ENCODE results near the gene HPSE2.

The HPSE2 gene

DNA sequence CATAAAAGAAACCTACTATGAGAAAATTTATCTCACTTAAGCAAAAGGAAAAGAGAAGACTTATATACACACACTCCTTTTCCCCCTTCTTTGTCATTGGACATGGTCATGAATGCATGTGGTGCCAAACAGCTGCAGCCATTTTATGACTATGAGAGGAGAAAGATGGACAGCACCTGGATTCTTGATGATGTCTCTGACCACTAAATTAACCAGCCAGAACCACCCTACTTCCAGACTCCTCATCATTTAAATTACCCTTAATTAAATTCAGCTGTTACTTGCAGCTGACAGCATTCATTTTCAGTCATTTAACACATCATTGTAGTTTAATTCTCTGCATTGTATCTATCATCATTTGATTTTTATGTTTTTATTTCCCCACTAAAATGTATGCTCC, 409.9 kb downstream of the HPSE2 start:
- Histone ChIP-seq H3K4me3 (ENCODE audit: low read depth in 1 of 2, low read length in 2 of 2) (no peak overlapping the region), H3K9me3 (ENCODE audit: low read length) (no peaks in the 10 kb centered on the region), H3K9ac (ENCODE audit: low read length) (no peak overlapping the region), H3K27ac (ENCODE audit: low read depth, low read length) (no peak overlapping the region), H3K4me1 (ENCODE audit: insufficient read depth, low read length) (no peaks in the 10 kb centered on the region), H3K27me3 (ENCODE audit: control insufficient read depth in 1 of 2, insufficient read depth in 2 of 2, low read length in 2 of 2) (no peaks in the 10 kb centered on the region), H3K36me3 (ENCODE audit: insufficient read depth, low read length) (no peaks in the 10 kb centered on the region)

DNA sequence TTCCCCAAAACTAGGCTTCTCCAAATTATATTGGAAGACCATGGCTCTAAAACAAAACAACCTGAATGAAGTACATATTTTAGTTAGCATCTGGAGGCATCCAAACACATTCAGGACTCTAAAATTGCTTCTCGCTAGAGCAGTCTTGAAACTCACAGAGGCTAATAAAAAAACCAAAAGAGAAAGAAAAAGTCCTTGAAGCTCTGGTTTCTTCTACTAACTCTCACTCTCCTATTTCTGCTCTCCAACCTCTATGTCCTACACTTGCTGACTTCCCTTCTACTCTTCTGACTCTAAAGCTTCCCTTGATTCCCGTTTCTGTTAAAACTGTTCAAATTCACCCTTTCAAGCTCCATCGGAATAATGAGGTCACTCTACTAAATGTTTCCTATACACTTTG, 418.3 kb downstream of the HPSE2 start:
- no peaks in the 10 kb centered on the region for H3K36me3 ChIP-seq (ENCODE audit: insufficient read depth, low read length)
- H3K4me3 ChIP-seq (ENCODE audit: low read depth in 1 of 2, low read length in 2 of 2) = no peak overlapping the region
- no peak overlapping the region for H3K9ac ChIP-seq (ENCODE audit: low read length)
- H3K27me3 ChIP-seq (ENCODE audit: control insufficient read depth in 1 of 2, insufficient read depth in 2 of 2, low read length in 2 of 2) = no peaks in the 10 kb centered on the region
- H3K27ac ChIP-seq (ENCODE audit: low read depth, low read length) = no peak overlapping the region
- no peaks in the 10 kb centered on the region for H3K4me1 ChIP-seq (ENCODE audit: insufficient read depth, low read length)
- H3K9me3 ChIP-seq (ENCODE audit: low read length) = no peaks in the 10 kb centered on the region

- Histone ChIP-seq H3K4me1 (ENCODE audit: insufficient read depth, low read length) (no peaks in the 10 kb centered on the region), H3K4me3 (ENCODE audit: low read depth in 1 of 2, low read length in 2 of 2) (no peak overlapping the region), H3K36me3 (ENCODE audit: insufficient read depth, low read length) (no peaks in the 10 kb centered on the region), H3K9ac (ENCODE audit: low read length) (no peak overlapping the region), H3K9me3 (ENCODE audit: low read length) (no peaks in the 10 kb centered on the region), H3K27me3 (ENCODE audit: control insufficient read depth in 1 of 2, insufficient read depth in 2 of 2, low read length in 2 of 2) (no peaks in the 10 kb centered on the region), H3K27ac (ENCODE audit: low read depth, low read length) (no peak overlapping the region)
Measured at GRCh38 chr10:98815039-98815885, 420.4 kb downstream of the HPSE2 start.

GRCh38 chr10:98814470-98814869, 421.2 kb downstream of the HPSE2 start:
- H3K27ac ChIP-seq (ENCODE audit: low read depth, low read length) = no peak overlapping the region
- H3K27me3 ChIP-seq (ENCODE audit: control insufficient read depth in 1 of 2, insufficient read depth in 2 of 2, low read length in 2 of 2) = no peaks in the 10 kb centered on the region
- no peaks in the 10 kb centered on the region for H3K9me3 ChIP-seq (ENCODE audit: low read length)
- no peak overlapping the region for H3K9ac ChIP-seq (ENCODE audit: low read length)
- no peak overlapping the region for H3K4me3 ChIP-seq (ENCODE audit: low read depth in 1 of 2, low read length in 2 of 2)
- H3K36me3 ChIP-seq (ENCODE audit: insufficient read depth, low read length) = no peaks in the 10 kb centered on the region
- no peaks in the 10 kb centered on the region for H3K4me1 ChIP-seq (ENCODE audit: insufficient read depth, low read length)

DNA sequence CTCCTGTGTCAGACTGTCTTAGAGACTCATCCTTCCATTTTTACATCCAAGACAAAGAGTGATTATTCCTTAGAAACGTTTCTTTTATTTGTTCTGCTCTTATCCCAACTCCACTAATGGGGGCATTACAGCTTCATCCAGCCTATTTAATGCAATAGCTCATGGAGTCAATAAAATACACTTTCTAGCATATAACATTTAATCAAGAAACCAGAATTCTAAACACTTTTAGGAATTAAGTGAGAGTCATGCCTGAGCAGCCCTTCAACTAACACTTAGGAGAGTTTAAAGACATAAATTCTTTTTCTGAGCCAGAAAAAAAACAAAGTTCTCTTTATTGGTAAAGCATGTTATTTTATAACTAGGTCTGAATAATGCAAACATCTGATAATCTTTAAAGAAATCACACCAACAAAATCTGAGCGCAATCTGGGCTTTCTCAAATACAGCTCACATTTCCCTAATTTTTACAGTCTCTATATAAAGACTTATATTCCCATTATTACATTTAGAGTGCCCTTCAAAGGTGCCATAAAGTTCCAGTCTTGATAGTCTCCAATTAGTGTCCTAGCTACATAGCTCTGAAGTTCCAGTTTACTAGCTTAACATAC, 427.3 kb downstream of the HPSE2 start:
- Histone ChIP-seq H3K4me1 (ENCODE audit: insufficient read depth, low read length) (no peaks in the 10 kb centered on the region), H3K9ac (ENCODE audit: low read length) (no peak overlapping the region), H3K27ac (ENCODE audit: low read depth, low read length) (no peak overlapping the region), H3K36me3 (ENCODE audit: insufficient read depth, low read length) (no peaks in the 10 kb centered on the region), H3K4me3 (ENCODE audit: low read depth in 1 of 2, low read length in 2 of 2) (no peak overlapping the region), H3K27me3 (ENCODE audit: control insufficient read depth in 1 of 2, insufficient read depth in 2 of 2, low read length in 2 of 2) (no peaks in the 10 kb centered on the region), H3K9me3 (ENCODE audit: low read length) (no peaks in the 10 kb centered on the region)

GRCh38 chr10:98800263-98800662, 435.4 kb downstream of the HPSE2 start:
- no peaks in the 10 kb centered on the region for H3K9me3 ChIP-seq (ENCODE audit: low read length)
- no peak overlapping the region for H3K9ac ChIP-seq (ENCODE audit: low read length)
- no peaks in the 10 kb centered on the region for H3K36me3 ChIP-seq (ENCODE audit: insufficient read depth, low read length)
- no peaks in the 10 kb centered on the region for H3K4me1 ChIP-seq (ENCODE audit: insufficient read depth, low read length)
- no peak overlapping the region for H3K4me3 ChIP-seq (ENCODE audit: low read depth in 1 of 2, low read length in 2 of 2)
- H3K27ac ChIP-seq (ENCODE audit: low read depth, low read length) = no peak overlapping the region
- H3K27me3 ChIP-seq (ENCODE audit: control insufficient read depth in 1 of 2, insufficient read depth in 2 of 2, low read length in 2 of 2) = no peaks in the 10 kb centered on the region

- no peak overlapping the region for H3K27ac ChIP-seq (ENCODE audit: low read depth, low read length)
- no peaks in the 10 kb centered on the region for H3K27me3 ChIP-seq (ENCODE audit: control insufficient read depth in 1 of 2, insufficient read depth in 2 of 2, low read length in 2 of 2)
- H3K4me1 ChIP-seq (ENCODE audit: insufficient read depth, low read length) = no peaks in the 10 kb centered on the region
- no peak overlapping the region for H3K4me3 ChIP-seq (ENCODE audit: low read depth in 1 of 2, low read length in 2 of 2)
- H3K9me3 ChIP-seq (ENCODE audit: low read length) = no peaks in the 10 kb centered on the region
- no peak overlapping the region for H3K9ac ChIP-seq (ENCODE audit: low read length)
- no peaks in the 10 kb centered on the region for H3K36me3 ChIP-seq (ENCODE audit: insufficient read depth, low read length)
Measured at GRCh38 chr10:98795467-98795866, 440.2 kb downstream of the HPSE2 start.

GRCh38 chr10:98790817-98791216, 444.8 kb downstream of the HPSE2 start:
- no peaks in the 10 kb centered on the region for H3K27me3 ChIP-seq (ENCODE audit: control insufficient read depth in 1 of 2, insufficient read depth in 2 of 2, low read length in 2 of 2)
- no peaks in the 10 kb centered on the region for H3K36me3 ChIP-seq (ENCODE audit: insufficient read depth, low read length)
- no peak overlapping the region for H3K4me3 ChIP-seq (ENCODE audit: low read depth in 1 of 2, low read length in 2 of 2)
- H3K27ac ChIP-seq (ENCODE audit: low read depth, low read length) = no peak overlapping the region
- H3K4me1 ChIP-seq (ENCODE audit: insufficient read depth, low read length) = no peaks in the 10 kb centered on the region
- no peak overlapping the region for H3K9ac ChIP-seq (ENCODE audit: low read length)
- H3K9me3 ChIP-seq (ENCODE audit: low read length) = no peaks in the 10 kb centered on the region

GRCh38 chr10:98778277-98778759, 457.3 kb downstream of the HPSE2 start:
- no peak overlapping the region for H3K27ac ChIP-seq (ENCODE audit: low read depth, low read length)
- H3K36me3 ChIP-seq (ENCODE audit: insufficient read depth, low read length) = no peaks in the 10 kb centered on the region
- no peak overlapping the region for H3K4me3 ChIP-seq (ENCODE audit: low read depth in 1 of 2, low read length in 2 of 2)
- H3K9me3 ChIP-seq (ENCODE audit: low read length) = no peaks in the 10 kb centered on the region
- no peaks in the 10 kb centered on the region for H3K4me1 ChIP-seq (ENCODE audit: insufficient read depth, low read length)
- no peaks in the 10 kb centered on the region for H3K27me3 ChIP-seq (ENCODE audit: control insufficient read depth in 1 of 2, insufficient read depth in 2 of 2, low read length in 2 of 2)
- H3K9ac ChIP-seq (ENCODE audit: low read length) = no peak overlapping the region

GRCh38 chr10:98758463-98758862, 477.2 kb downstream of the HPSE2 start:
- H3K27me3 ChIP-seq (ENCODE audit: control insufficient read depth in 1 of 2, insufficient read depth in 2 of 2, low read length in 2 of 2) = no peaks in the 10 kb centered on the region
- no peak overlapping the region for H3K4me3 ChIP-seq (ENCODE audit: low read depth in 1 of 2, low read length in 2 of 2)
- H3K9ac ChIP-seq (ENCODE audit: low read length) = no peak overlapping the region
- H3K4me1 ChIP-seq (ENCODE audit: insufficient read depth, low read length) = no peaks in the 10 kb centered on the region
- H3K9me3 ChIP-seq (ENCODE audit: low read length) = no peaks in the 10 kb centered on the region
- no peak overlapping the region for H3K27ac ChIP-seq (ENCODE audit: low read depth, low read length)
- H3K36me3 ChIP-seq (ENCODE audit: insufficient read depth, low read length) = no peaks in the 10 kb centered on the region

DNA sequence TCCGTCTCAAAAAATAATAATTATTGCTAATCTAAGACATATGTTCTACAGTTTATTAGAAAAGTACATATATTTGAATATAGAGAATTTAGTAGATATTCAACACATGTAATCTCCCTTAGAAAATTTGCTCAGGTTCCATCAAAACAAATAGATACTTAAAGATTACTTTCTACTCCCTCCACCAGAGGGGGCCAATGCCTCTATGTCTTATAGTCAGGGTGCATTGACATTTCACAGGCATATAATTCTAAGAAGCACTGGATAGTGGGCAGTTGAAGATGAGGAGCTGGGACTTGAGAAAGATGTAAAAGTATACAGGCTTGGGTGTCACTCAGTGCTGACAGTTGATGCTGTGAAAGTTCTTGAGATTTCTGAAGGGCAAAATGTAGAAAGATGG, 487.4 kb downstream of the HPSE2 start:
- H3K4me1 ChIP-seq (ENCODE audit: insufficient read depth, low read length) = no peaks in the 10 kb centered on the region
- H3K4me3 ChIP-seq (ENCODE audit: low read depth in 1 of 2, low read length in 2 of 2) = no peak overlapping the region
- no peaks in the 10 kb centered on the region for H3K27me3 ChIP-seq (ENCODE audit: control insufficient read depth in 1 of 2, insufficient read depth in 2 of 2, low read length in 2 of 2)
- no peak overlapping the region for H3K27ac ChIP-seq (ENCODE audit: low read depth, low read length)
- no peaks in the 10 kb centered on the region for H3K36me3 ChIP-seq (ENCODE audit: insufficient read depth, low read length)
- H3K9me3 ChIP-seq (ENCODE audit: low read length) = no peaks in the 10 kb centered on the region
- H3K9ac ChIP-seq (ENCODE audit: low read length) = no peak overlapping the region

- Histone ChIP-seq H3K27me3 (ENCODE audit: control insufficient read depth in 1 of 2, insufficient read depth in 2 of 2, low read length in 2 of 2) (no peaks in the 10 kb centered on the region), H3K4me1 (ENCODE audit: insufficient read depth, low read length) (no peaks in the 10 kb centered on the region), H3K27ac (ENCODE audit: low read depth, low read length) (no peak overlapping the region), H3K36me3 (ENCODE audit: insufficient read depth, low read length) (no peaks in the 10 kb centered on the region), H3K9ac (ENCODE audit: low read length) (no peak overlapping the region), H3K9me3 (ENCODE audit: low read length) (no peaks in the 10 kb centered on the region), H3K4me3 (ENCODE audit: low read depth in 1 of 2, low read length in 2 of 2) (no peak overlapping the region)
Measured at GRCh38 chr10:98745645-98746044, 490.0 kb downstream of the HPSE2 start.

All from muscle layer of colon (tissue), 2 donors.